Activated gamma-delta T cell (primary cell): ENCODE results near the gene TKT.
"Not testable (repeated sequence)": the region's sequence is repeated elsewhere in the genome, so short reads cannot be mapped to it uniquely, and the experiment has no call there.

Experiments
- DNase-seq: peaks from one replicate; lab custom pipeline; 2025; lab: John Stamatoyannopoulos, UW

TKT gene

GRCh38 chr3:53259427-53260259, 3.8 kb upstream of the TKT start:
- no peak for DNase-seq

GRCh38 chr3:53258600-53259426, 3.0 kb upstream of the TKT start:
- no peak for DNase-seq

GRCh38 chr3:53257465-53257864, 1.6 kb upstream of the TKT start:
- DNase-seq: no peak

GRCh38 chr3:53256704-53257055, 858 bp upstream of the TKT start:
- no peak for DNase-seq

- DNase-seq: peak; percentile 37
Observed at GRCh38 chr3:53255423-53255774, 423 bp downstream of the TKT start.

GRCh38 chr3:53254509-53255422, 1.1 kb downstream of the TKT start:
- DNase-seq: peak; percentile 13

GRCh38 chr3:53253707-53254508, 1.9 kb downstream of the TKT start:
- no peak for DNase-seq

- DNase-seq: not testable (repeated sequence)
Observed at GRCh38 chr3:53252947-53253322, 2.9 kb downstream of the TKT start.

- DNase-seq: no peak
Observed at GRCh38 chr3:53252096-53252946, 3.5 kb downstream of the TKT start.

GRCh38 chr3:53250881-53251605, 4.8 kb downstream of the TKT start:
- no peak for DNase-seq

- no peak for DNase-seq
Observed at GRCh38 chr3:53250453-53250852, 5.4 kb downstream of the TKT start.

GRCh38 chr3:53248161-53248560, 7.7 kb downstream of the TKT start:
- DNase-seq: no peak

- no peak for DNase-seq
Observed at GRCh38 chr3:53247619-53248018, 8.2 kb downstream of the TKT start.

- no peak for DNase-seq
Observed at GRCh38 chr3:53244271-53244670, 11.6 kb downstream of the TKT start.

- no peak for DNase-seq
Observed at GRCh38 chr3:53243785-53244184, 12.0 kb downstream of the TKT start.

GRCh38 chr3:53243165-53243564, 12.7 kb downstream of the TKT start:
- DNase-seq: no peak

- DNase-seq: no peak
Observed at GRCh38 chr3:53242642-53243041, 13.2 kb downstream of the TKT start.

- DNase-seq: no peak
Observed at GRCh38 chr3:53242155-53242554, 13.7 kb downstream of the TKT start.
